GM12878 (cell line): ENCODE results near the gene POLN. TPM values are rescaled to one million over a fixed set of nuclear protein-coding genes. Genes with fewer than 3 reads are reported as not detected.

ENCODE experiments used
- ATAC-seq: fragments of 200-7000 bp; cut with Tn5 transposase; 3 replicates; pipeline ENCODE4 v1.9.1; 2020; ENCODE audit warnings: mild to moderate bottlenecking, moderate library complexity
- BruUV-seq: library from RNA; stranded (reverse); fragments of 400-500 nt; replicated peaks from 2 replicates; lab custom pipeline; 2021; lab: Mats Ljungman, UMichigan
- CTCF ChIA-PET: fragments of 300-600 bp; sonication (Branson Sonifier 250); formaldehyde crosslinking; extraction: SDS; loops from one replicate; lab custom pipeline; 2021; ENCODE audit warnings: inconsistent platforms; lab: Yijun Ruan, JAX
- POLR2A ChIA-PET: fragments of 350-600 bp; formaldehyde crosslinking; extraction: SDS; loops from one replicate; lab custom pipeline; 2021; ENCODE audit warnings: inconsistent platforms; lab: Charles Lee
- RAD21 ChIA-PET: fragments of 300-600 bp; sonication (Branson Sonifier 250); formaldehyde crosslinking; loops from one replicate; lab custom pipeline; 2023; ENCODE audit warnings: antibody characterized with exemption; ENCODE audit not compliant: unreplicated experiment; lab: Charles Lee
- SMC1A ChIA-PET: fragments of 300-600 bp; sonication (Branson Sonifier 250); formaldehyde crosslinking; loops from one replicate; lab custom pipeline; 2023; ENCODE audit not compliant: unreplicated experiment, uncharacterized antibody; lab: Charles Lee
- DNase-seq: peaks from one replicate; pipeline ENCODE4 v3.0.0-alpha.2; 2011; ENCODE audit warnings: low read depth, low spot score
- FAIRE-seq: peaks from 3 replicates; lab custom pipeline; 2011; peaks lifted over from hg19 to GRCh38; lab: Jason Lieb, UNC
- H2AFZ ChIP-seq: 2 replicates; pipeline ENCODE4 v1.6.0; 2011; ENCODE audit warnings: low read depth, low read length, control low read depth; ENCODE audit not compliant: control insufficient read depth
- H3K27ac ChIP-seq: 2 replicates; pipeline ENCODE4 v1.5.1; 2011; ENCODE audit warnings: control low read depth; ENCODE audit not compliant: control insufficient read depth, insufficient read depth
- H3K27me3 ChIP-seq, 2 experiments: replicated peaks in 1 of 2; 2 replicates each; pipeline versions ENCODE4 v1.6.0 to v1.6.1; 2011; ENCODE audit warnings: low read length in 1 of 2; ENCODE audit not compliant: control insufficient read depth in 2 of 2, insufficient read depth in 2 of 2
- H3K36me3 ChIP-seq, 2 experiments: 2 replicates each; pipeline ENCODE4 v1.5.1; 2011; ENCODE audit warnings: low read length in 1 of 2; ENCODE audit not compliant: control insufficient read depth in 2 of 2, insufficient read depth in 2 of 2
- H3K4me1 ChIP-seq: 2 replicates; pipeline ENCODE4 v1.6.1; 2011; ENCODE audit warnings: mild to moderate bottlenecking, low read length, moderate library complexity, mixed read lengths; ENCODE audit not compliant: control insufficient read depth, insufficient read depth
- H3K4me2 ChIP-seq: 2 replicates; pipeline ENCODE4 v1.6.0; 2011; ENCODE audit warnings: control low read depth; ENCODE audit not compliant: control insufficient read depth, insufficient read depth
- H3K4me3 ChIP-seq: fragments of 200-600 bp; sonication (generic); 2 replicates; pipeline ENCODE4 v1.5.1; 2016
- H3K79me2 ChIP-seq: 2 replicates; pipeline ENCODE4 v1.6.0; 2011; ENCODE audit warnings: low read length; ENCODE audit not compliant: control insufficient read depth, insufficient read depth
- H3K9ac ChIP-seq: 2 replicates; pipeline ENCODE4 v1.8.0; 2011; ENCODE audit warnings: low read length, control low read depth, mixed read lengths; ENCODE audit not compliant: control insufficient read depth, insufficient read depth
- H3K9me3 ChIP-seq: replicated peaks from 3 replicates; pipeline ENCODE4 v1.5.1; 2011; ENCODE audit warnings: mild to moderate bottlenecking, low read length; ENCODE audit not compliant: control insufficient read depth, insufficient read depth
- H4K20me1 ChIP-seq: 2 replicates; pipeline ENCODE4 v1.6.0; 2011; ENCODE audit not compliant: control insufficient read depth, insufficient read depth
- ATF7 ChIP-seq: fragments of 450-650 bp; IDR thresholded peaks from 2 replicates; pipeline ENCODE4 v1.6.1; 2016; ENCODE audit warnings: low read depth, mild to moderate bottlenecking
- EZH2 ChIP-seq: IDR thresholded peaks from 2 replicates; pipeline ENCODE4 v1.6.1; 2012; ENCODE audit warnings: low read depth, mild to moderate bottlenecking, control low read depth, inconsistent platforms, low read length, borderline replicate concordance; ENCODE audit not compliant: control insufficient read depth
- NBN ChIP-seq: fragments of 450-650 bp; IDR thresholded peaks from 2 replicates; pipeline ENCODE4 v1.6.1; 2016
- POLR2AphosphoS2 ChIP-seq: IDR thresholded peaks from 2 replicates; pipeline ENCODE4 v1.6.1; 2011; ENCODE audit warnings: low read depth, mild to moderate bottlenecking, low read length, improper control_type of control experiment, moderate library complexity
- SMC3 ChIP-seq: IDR thresholded peaks from 2 replicates; pipeline ENCODE4 v1.6.1; 2011; ENCODE audit warnings: low read length, improper control_type of control experiment, borderline replicate concordance
- TARDBP ChIP-seq: IDR thresholded peaks from 2 replicates; pipeline ENCODE4 v1.6.1; 2016; ENCODE audit warnings: borderline replicate concordance
- WGBS: methylation state at CpG from one replicate; pipeline ENCODE4 v1.1.6; 2016; ENCODE audit warnings: low lambda C conversion rate; ENCODE audit not compliant: insufficient replicate concordance, insufficient coverage; ENCODE audit errors: missing lambda C conversion rate; 5-methylcytosine and 5-hydroxymethylcytosine counted together
- in situ Hi-C: fragments of 300-500 bp; cut with MboI; formaldehyde crosslinking; loops from 9 replicates; pipeline ENCODE4 v1.14.3; 2018; ENCODE audit warnings: mixed read lengths
- intact Hi-C: fragments of 100-400 bp; cut with micrococcal nuclease; formaldehyde crosslinking; loops from one replicate; pipeline ENCODE4 v1.14.2; 2022; ENCODE audit not compliant: unreplicated experiment
- polyA plus RNA-seq, 11 experiments: library from polyadenylated mRNA; depleted of rRNA in 4 of 11; unstranded in 6 of 11; stranded (reverse) in 5 of 11; fragments of >200 nt; fragmentation: Nextera tagmentation in 4 of 11; fragmentation: Illumina TruSeq in 1 of 11; extraction: Ambion mirVana in 4 of 11; extraction: Trizol in 1 of 11; gene quantifications; 1 replicate in 1 of 11; 2 replicates in 10 of 11; pipeline versions ENCODE4 v1.2.1 to v1.2.3, GENCODE V29; 2011 to 2016; ENCODE audit warnings: inconsistent platforms in 2 of 11, missing spikeins in 2 of 11, low read depth in 1 of 11
- total RNA-seq, 4 experiments: library from RNA; depleted of rRNA in 3 of 4; stranded (reverse); fragments of >200 nt in 3 of 4; fragmentation: Illumina TruSeq in 1 of 4; extraction: Trizol in 1 of 4; gene quantifications; 2 replicates each; pipeline versions ENCODE4 v1.2.1 to v1.2.3, GENCODE V29; 2013 to 2021
- TF ChIP-seq, protein P1 (sequence below): IDR thresholded peaks from 2 replicates; pipeline ENCODE4 v1.6.1; 2011; ENCODE audit warnings: borderline replicate concordance, low read depth, mild to moderate bottlenecking, moderate library complexity, low read length; ENCODE audit not compliant: insufficient read depth, poor library complexity, severe bottlenecking
- TF ChIP-seq, protein P2 (sequence below): IDR thresholded peaks from 2 replicates; pipeline ENCODE4 v1.6.1; 2012; ENCODE audit warnings: low read length, inconsistent platforms

POLN gene
- total and polyA plus RNA-seq, 10 of the 15 experiments (the other 5 are each of a cell fraction or from before 2014, with no cell fraction given) = 0.09 to 2.0 (median 0.95) TPM; not detected in 1

DNA sequence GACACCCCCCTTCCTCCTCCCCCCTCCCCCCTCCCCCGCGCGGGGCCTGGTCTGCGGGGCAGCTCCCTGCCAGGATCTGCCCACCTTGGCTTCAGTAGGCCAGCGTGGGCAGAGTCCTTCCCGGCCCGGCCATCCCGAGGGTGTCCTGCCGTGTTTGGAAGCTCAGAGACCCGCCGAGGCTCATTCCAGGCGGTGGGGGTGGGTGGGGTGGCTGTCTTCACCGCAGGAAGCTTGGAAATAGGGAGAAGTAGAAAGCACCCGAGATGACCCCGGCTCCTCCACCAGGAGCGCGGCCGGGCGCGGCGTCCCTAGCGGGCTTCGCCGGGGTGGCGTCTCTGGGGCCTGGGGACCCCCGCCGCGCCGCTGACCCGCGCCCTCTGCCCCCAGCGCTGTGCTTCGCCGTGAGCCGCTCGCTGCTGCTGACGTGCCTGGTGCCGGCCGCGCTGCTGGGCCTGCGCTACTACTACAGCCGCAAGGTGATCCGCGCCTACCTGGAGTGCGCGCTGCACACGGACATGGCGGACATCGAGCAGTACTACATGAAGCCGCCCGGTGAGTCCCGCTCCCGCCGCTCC is 181.2 kb downstream of the POLN start (continued):
- TF ChIP-seq, protein P1, sequence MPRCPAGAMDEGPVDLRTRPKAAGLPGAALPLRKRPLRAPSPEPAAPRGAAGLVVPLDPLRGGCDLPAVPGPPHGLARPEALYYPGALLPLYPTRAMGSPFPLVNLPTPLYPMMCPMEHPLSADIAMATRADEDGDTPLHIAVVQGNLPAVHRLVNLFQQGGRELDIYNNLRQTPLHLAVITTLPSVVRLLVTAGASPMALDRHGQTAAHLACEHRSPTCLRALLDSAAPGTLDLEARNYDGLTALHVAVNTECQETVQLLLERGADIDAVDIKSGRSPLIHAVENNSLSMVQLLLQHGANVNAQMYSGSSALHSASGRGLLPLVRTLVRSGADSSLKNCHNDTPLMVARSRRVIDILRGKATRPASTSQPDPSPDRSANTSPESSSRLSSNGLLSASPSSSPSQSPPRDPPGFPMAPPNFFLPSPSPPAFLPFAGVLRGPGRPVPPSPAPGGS = no peak
- no peak for TF ChIP-seq ATF7

DNA sequence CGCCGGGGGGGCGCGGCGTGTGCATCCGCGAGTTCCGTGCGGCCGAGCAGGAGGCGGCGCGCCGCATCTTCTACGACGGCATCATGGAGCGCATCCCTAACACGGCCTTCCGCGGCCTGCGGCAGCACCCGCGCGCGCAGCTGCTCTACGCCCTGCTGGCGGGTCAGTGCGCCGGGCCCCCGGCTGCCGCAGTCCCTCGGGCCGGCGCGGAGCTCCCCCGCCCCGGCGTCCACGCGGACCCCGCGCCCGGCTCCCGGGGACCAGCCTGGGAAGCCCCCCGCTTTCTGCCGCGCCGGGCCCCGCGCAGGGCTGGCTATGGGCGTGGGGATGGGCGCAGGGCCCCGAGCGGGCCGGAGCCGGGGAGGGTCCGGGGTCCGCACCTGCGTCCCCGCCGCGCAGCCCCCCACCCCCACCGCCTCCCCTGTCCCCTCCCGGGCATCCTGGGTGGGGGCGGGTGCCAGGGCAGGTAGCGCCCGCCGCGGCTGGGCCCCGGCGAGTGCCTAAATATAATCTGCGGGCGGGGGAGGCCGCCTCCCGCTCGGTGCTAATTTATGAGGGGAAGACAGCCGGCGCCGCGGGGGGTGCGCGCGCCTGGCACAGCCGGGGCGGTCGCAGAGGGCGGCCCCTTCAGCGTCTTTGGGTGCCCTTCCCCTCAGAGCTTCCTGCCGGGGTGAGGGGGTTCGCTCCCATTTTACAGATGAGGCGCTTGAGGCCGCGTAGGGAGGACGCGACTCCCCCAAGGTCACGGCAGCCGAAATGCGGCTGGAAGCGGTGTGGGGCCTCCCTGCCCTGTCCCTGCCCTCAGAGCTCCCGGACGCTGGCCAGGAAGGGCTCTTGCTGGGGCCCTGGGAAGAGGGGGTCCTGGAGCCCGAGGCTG is 182.0 kb downstream of the POLN start:
- POLR2A ChIA-PET = interaction anchor here (0.6 to 0.7 kb wide), 3 partner anchors 181 to 1246 kb away, joined by 3 to 5 read pairs (median 4); no protein-coding TSS in a partner anchor
- Histone ChIP-seq H3K9ac (no peak overlapping the region), H2AFZ (no peak overlapping the region), H3K27ac (no peak overlapping the region), H3K36me3 (no peaks in the 10 kb centered on the region), H3K27me3 (peaks cover 2 to 3% of the 10 kb centered on the region in 2 experiments; a peak in 3 of 4 replicates), H3K79me2 (no peaks in the 10 kb centered on the region), H4K20me1 (no peaks in the 10 kb centered on the region), H3K4me2 (no peak overlapping the region), H3K4me3 (no peak overlapping the region), H3K4me1 (no peaks in the 10 kb centered on the region), H3K9me3 (no peaks in the 10 kb centered on the region)
- WGBS = 5% methylated on average over 75 of the region's 102 CpGs
- CTCF ChIA-PET = no interaction called here
- ATAC-seq (no peak; the same call in 2 of the 3 replicates), DNase-seq (no peak), FAIRE-seq (no peak)
- in situ Hi-C loops (no loop called here), intact Hi-C loops (no loop called here)
- SMC1A ChIA-PET = no interaction called here
- TF ChIP-seq, protein P2, sequence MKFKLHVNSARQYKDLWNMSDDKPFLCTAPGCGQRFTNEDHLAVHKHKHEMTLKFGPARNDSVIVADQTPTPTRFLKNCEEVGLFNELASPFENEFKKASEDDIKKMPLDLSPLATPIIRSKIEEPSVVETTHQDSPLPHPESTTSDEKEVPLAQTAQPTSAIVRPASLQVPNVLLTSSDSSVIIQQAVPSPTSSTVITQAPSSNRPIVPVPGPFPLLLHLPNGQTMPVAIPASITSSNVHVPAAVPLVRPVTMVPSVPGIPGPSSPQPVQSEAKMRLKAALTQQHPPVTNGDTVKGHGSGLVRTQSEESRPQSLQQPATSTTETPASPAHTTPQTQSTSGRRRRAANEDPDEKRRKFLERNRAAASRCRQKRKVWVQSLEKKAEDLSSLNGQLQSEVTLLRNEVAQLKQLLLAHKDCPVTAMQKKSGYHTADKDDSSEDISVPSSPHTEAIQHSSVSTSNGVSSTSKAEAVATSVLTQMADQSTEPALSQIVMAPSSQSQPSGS = no peak
- TF ChIP-seq TARDBP (no peak), EZH2 (no peak), POLR2AphosphoS2 (no peak), SMC3 (no peak), NBN (no peak)
- no TSS peak for BruUV-seq
- RAD21 ChIA-PET = no interaction called here
